ENCODE measurements around the gene FAM204A. TPM values are rescaled to one million over a fixed set of nuclear protein-coding genes. Genes with fewer than 3 reads are reported as not detected.
A peak's percentile ranks its signal among the peaks of the same experiment; 100 is the strongest.

The FAM204A gene
- total and polyA plus RNA-seq, 3 experiments from 2014 or later, result 66.3 to 106 (median 71.6) TPM

DNA sequence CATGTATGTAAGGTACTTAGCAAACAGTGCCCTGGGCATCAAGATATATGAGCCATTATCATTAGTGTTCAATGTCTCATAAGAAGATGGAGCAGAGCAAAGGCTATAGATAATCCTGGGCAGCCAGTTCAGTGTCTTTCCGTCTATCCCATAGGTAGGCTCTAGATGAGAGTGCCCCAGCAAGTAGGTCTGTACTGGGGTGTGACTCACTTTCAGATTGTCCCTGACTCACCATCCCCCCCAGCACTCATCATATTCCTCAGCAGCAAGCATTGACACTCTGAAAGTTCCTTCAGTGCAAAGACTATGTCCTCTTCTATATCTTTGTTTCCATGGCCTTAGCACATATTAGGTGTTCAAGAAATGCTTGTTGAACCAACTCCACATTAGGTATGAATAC, 20.0 kb upstream of the FAM204A start:
- H3K4me1 ChIP-seq (ENCODE audit: insufficient read depth, low read length), result no peaks in the 10 kb centered on the region
- H3K27me3 ChIP-seq (ENCODE audit: insufficient read depth, low read length, poor library complexity, severe bottlenecking), result peaks cover 3% of the 10 kb centered on the region
- H3K9me3 ChIP-seq (ENCODE audit: low read length), result no peaks in the 10 kb centered on the region
- no peaks in the 10 kb centered on the region for H3K4me1 Mint-ChIP-seq
- H3K27me3 Mint-ChIP-seq, result peaks cover 4 to 40% of the 10 kb centered on the region in 2 donors
- H3K27ac Mint-ChIP-seq, result no peak overlapping the region
- no peak overlapping the region for H3K27ac ChIP-seq (ENCODE audit: low read depth, low read length)
- CTCF ChIA-PET, result no interaction called here
- H3K4me3 ChIP-seq (ENCODE audit: low read length), result no peak overlapping the region
- DNase-seq, result no peak
- POLR2A ChIA-PET, result no interaction called here
- no peak overlapping the region for H3K4me3 Mint-ChIP-seq
- peaks cover 0 to 12% (median 6%) of the 10 kb centered on the region in 5 donors for H3K9me3 Mint-ChIP-seq
- H3K36me3 Mint-ChIP-seq, result peaks cover 0 to 4% (median 0%) of the 10 kb centered on the region in 3 donors
- H3K36me3 ChIP-seq (ENCODE audit: insufficient read depth, low read length), result no peaks in the 10 kb centered on the region

DNA sequence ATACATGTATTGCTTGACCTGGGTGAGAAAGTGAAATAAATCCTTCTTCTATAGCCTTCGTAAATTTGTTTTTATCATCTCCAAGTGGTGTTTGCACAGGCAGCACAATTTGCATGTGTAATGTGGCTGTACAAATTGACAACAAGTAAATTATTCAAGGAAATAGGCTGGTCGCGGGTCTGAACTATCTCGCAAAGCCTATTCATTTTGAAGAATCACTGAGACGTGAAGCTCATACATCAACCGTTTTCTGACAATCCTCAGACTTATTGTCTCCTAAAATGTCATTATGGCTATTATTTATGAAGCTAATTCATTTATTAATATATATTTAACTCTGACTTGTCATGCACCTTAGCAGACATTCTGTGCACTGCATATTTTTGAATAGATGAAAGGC, 16.2 kb upstream of the FAM204A start:
- H3K27me3 ChIP-seq (ENCODE audit: insufficient read depth, low read length, poor library complexity, severe bottlenecking), result peaks cover 3% of the 10 kb centered on the region
- no peak overlapping the region for H3K4me3 ChIP-seq (ENCODE audit: low read length)
- no peaks in the 10 kb centered on the region for H3K4me1 ChIP-seq (ENCODE audit: insufficient read depth, low read length)
- no peaks in the 10 kb centered on the region for H3K36me3 ChIP-seq (ENCODE audit: insufficient read depth, low read length)
- no peaks in the 10 kb centered on the region for H3K9me3 ChIP-seq (ENCODE audit: low read length)
- Mint-ChIP-seq H3K9me3 (no peaks in the 10 kb centered on the region), H3K27me3 (peaks cover 2 to 44% of the 10 kb centered on the region in 2 donors), H3K36me3 (no peaks in the 10 kb centered on the region), H3K4me1 (no peaks in the 10 kb centered on the region), H3K4me3 (no peak overlapping the region), H3K27ac (no peak overlapping the region)
- ChIA-PET CTCF (no interaction called here), POLR2A (no interaction called here)
- no peak overlapping the region for H3K27ac ChIP-seq (ENCODE audit: low read depth, low read length)
- DNase-seq, result no peak

DNA sequence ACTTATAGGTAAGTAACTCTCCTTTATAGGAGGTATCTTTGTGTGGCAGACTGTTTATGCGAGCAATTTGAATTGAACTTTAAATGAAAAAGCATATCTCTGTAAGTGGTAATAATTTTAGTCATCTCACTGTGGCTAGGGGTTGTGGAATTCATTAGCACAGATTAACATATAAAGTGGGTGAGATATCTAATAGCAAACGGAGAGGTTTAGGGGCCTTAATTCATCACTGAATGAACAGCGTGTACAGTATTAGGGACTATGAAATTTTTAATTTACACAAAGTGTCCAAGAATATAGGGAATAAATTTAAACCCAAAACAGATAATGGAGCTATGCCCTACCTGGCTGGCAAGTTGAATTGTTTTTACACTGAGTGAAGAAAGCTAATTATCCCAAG, 15.7 kb upstream of the FAM204A start:
- Mint-ChIP-seq H3K9me3 (no peaks in the 10 kb centered on the region), H3K36me3 (no peaks in the 10 kb centered on the region), H3K27ac (no peak overlapping the region), H3K4me3 (no peak overlapping the region), H3K4me1 (no peaks in the 10 kb centered on the region), H3K27me3 (peaks cover 2 to 44% of the 10 kb centered on the region in 2 donors)
- ChIA-PET POLR2A (no interaction called here), CTCF (no interaction called here)
- no peaks in the 10 kb centered on the region for H3K9me3 ChIP-seq (ENCODE audit: low read length)
- H3K4me1 ChIP-seq (ENCODE audit: insufficient read depth, low read length), result no peaks in the 10 kb centered on the region
- H3K36me3 ChIP-seq (ENCODE audit: insufficient read depth, low read length), result no peaks in the 10 kb centered on the region
- peaks cover 3% of the 10 kb centered on the region for H3K27me3 ChIP-seq (ENCODE audit: insufficient read depth, low read length, poor library complexity, severe bottlenecking)
- H3K27ac ChIP-seq (ENCODE audit: low read depth, low read length), result no peak overlapping the region
- DNase-seq, result no peak
- no peak overlapping the region for H3K4me3 ChIP-seq (ENCODE audit: low read length)

DNA sequence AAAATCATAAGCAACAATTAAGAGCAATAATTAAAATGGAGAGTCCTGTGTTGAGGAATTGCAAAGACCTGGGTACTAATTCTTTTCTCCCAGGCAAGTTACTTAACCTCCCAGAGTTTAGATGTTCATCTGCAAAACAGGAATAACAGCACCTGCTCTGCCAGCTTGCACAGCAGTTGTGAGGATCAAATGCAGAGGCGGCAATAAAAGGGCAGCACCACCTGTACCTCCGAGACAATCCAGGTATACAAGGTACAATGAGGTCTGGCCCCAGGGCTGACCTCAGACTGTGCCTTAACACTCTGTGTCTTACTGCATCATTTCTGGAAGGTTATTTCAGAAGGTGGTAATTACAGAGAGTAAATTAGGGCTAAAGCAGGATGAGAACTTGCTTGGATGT, 14.5 kb upstream of the FAM204A start:
- Mint-ChIP-seq H3K4me3 (no peak overlapping the region), H3K4me1 (no peaks in the 10 kb centered on the region), H3K27me3 (peaks cover 4 to 50% of the 10 kb centered on the region in 2 donors), H3K9me3 (no peaks in the 10 kb centered on the region), H3K27ac (no peak overlapping the region), H3K36me3 (no peaks in the 10 kb centered on the region)
- Histone ChIP-seq H3K27me3 (ENCODE audit: insufficient read depth, low read length, poor library complexity, severe bottlenecking) (peaks cover 3% of the 10 kb centered on the region), H3K4me3 (ENCODE audit: low read length) (no peak overlapping the region), H3K9me3 (ENCODE audit: low read length) (no peaks in the 10 kb centered on the region), H3K27ac (ENCODE audit: low read depth, low read length) (no peak overlapping the region), H3K36me3 (ENCODE audit: insufficient read depth, low read length) (no peaks in the 10 kb centered on the region), H3K4me1 (ENCODE audit: insufficient read depth, low read length) (no peaks in the 10 kb centered on the region)
- DNase-seq, result no peak
- CTCF ChIA-PET, result no interaction called here
- POLR2A ChIA-PET, result no interaction called here

DNA sequence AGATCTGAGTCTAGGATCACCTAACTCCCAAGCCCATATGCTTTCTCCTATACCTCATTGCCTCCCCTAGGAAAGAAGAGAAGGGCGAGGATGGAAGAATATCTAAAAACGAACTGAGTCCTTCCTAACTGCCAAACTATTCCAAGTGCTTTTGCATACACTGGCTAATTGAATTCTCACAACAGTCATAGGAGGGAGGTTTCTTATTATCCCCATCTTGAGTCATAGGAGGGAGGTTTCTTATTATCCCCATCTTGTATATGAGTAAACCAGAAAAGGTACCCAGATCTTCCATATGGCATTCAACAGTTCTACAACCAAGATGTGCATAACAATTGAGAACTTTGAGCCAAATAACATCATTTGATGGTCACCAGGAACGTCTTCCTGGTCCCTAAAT, 13.1 kb upstream of the FAM204A start:
- Mint-ChIP-seq H3K4me1 (no peaks in the 10 kb centered on the region), H3K4me3 (no peak overlapping the region), H3K27me3 (peaks cover 4 to 54% of the 10 kb centered on the region in 2 donors), H3K36me3 (no peaks in the 10 kb centered on the region), H3K27ac (no peak overlapping the region), H3K9me3 (peaks cover 0 to 4% (median 0%) of the 10 kb centered on the region in 5 donors)
- no peaks in the 10 kb centered on the region for H3K36me3 ChIP-seq (ENCODE audit: insufficient read depth, low read length)
- H3K27me3 ChIP-seq (ENCODE audit: insufficient read depth, low read length, poor library complexity, severe bottlenecking), result peaks cover 8% of the 10 kb centered on the region
- no peak for DNase-seq
- no peak overlapping the region for H3K4me3 ChIP-seq (ENCODE audit: low read length)
- no peak overlapping the region for H3K27ac ChIP-seq (ENCODE audit: low read depth, low read length)
- CTCF ChIA-PET, result no interaction called here
- no peaks in the 10 kb centered on the region for H3K4me1 ChIP-seq (ENCODE audit: insufficient read depth, low read length)
- POLR2A ChIA-PET, result no interaction called here
- no peaks in the 10 kb centered on the region for H3K9me3 ChIP-seq (ENCODE audit: low read length)

DNA sequence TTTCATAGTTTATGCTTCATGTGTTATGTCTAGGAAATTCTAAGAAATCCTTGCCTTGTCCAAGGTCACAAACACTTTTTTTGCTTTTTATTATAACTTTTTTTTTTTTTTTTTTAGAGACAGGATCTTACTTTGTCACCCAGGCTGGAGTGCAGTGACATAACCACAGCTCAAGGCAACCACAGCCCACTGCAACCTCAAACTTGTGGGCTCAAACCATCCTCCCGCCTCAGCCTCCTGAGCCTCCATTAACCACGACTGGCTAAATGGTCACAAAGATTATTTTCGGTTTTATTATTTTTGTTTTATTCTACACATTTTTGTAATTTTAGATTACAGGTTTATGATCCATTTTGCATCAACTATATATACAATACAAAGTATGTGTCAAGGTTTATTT, 7.1 kb upstream of the FAM204A start:
- peaks cover 4 to 24% of the 10 kb centered on the region in 2 donors for H3K27me3 Mint-ChIP-seq
- no peak for DNase-seq
- H3K9me3 ChIP-seq (ENCODE audit: low read length), result no peaks in the 10 kb centered on the region
- H3K36me3 Mint-ChIP-seq, result no peaks in the 10 kb centered on the region
- H3K4me1 ChIP-seq (ENCODE audit: insufficient read depth, low read length), result no peaks in the 10 kb centered on the region
- peaks cover 5% of the 10 kb centered on the region for H3K27me3 ChIP-seq (ENCODE audit: insufficient read depth, low read length, poor library complexity, severe bottlenecking)
- ChIA-PET POLR2A (interaction anchor here (0.7 kb wide), 1 partner anchor 354 kb away, joined by 6 read pairs; no protein-coding TSS in a partner anchor), CTCF (no interaction called here)
- no peaks in the 10 kb centered on the region for H3K4me1 Mint-ChIP-seq
- H3K27ac Mint-ChIP-seq, result no peak overlapping the region
- no peak overlapping the region for H3K4me3 Mint-ChIP-seq
- H3K36me3 ChIP-seq (ENCODE audit: insufficient read depth, low read length), result no peaks in the 10 kb centered on the region
- no peak overlapping the region for H3K4me3 ChIP-seq (ENCODE audit: low read length)
- no peak overlapping the region for H3K27ac ChIP-seq (ENCODE audit: low read depth, low read length)
- H3K9me3 Mint-ChIP-seq, result peaks cover 0 to 4% (median 0%) of the 10 kb centered on the region in 5 donors

DNA sequence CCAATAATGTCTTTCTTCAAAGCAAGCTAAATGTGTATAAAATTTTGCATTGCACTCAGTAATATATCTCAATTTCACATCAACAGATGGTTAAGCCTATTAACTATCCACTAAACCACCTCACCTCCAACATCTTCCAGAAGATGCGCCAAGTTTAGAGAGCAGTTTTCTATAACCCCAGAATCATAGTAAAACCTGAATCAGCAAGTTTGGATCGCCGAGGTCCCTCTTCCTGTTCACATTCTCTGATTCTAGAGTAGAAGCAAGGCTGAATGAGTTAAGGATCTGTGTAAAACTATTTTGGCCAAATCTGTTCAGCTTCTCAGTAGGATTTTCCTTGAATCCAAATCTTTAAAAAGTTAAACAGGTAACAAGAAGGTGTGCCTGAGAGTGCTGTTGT, 1.4 kb upstream of the FAM204A start:
- no peak for DNase-seq
- H3K9me3 ChIP-seq (ENCODE audit: low read length), result no peaks in the 10 kb centered on the region
- peaks cover 0 to 4% of the 10 kb centered on the region in 2 donors for H3K27me3 Mint-ChIP-seq
- no peak overlapping the region for H3K4me3 ChIP-seq (ENCODE audit: low read length)
- H3K4me3 Mint-ChIP-seq, result peak overlapping the region in 4 of 7 donors; percentile 58 to 91 (median 89)
- peaks cover 0 to 19% (median 0%) of the 10 kb centered on the region in 3 donors for H3K36me3 Mint-ChIP-seq
- H3K4me1 Mint-ChIP-seq, result peaks cover 34 to 53% (median 52%) of the 10 kb centered on the region in 3 donors
- POLR2A ChIA-PET, result no interaction called here
- H3K4me1 ChIP-seq (ENCODE audit: insufficient read depth, low read length), result peaks cover 35% of the 10 kb centered on the region
- CTCF ChIA-PET, result no interaction called here
- H3K27ac Mint-ChIP-seq, result peak overlapping the region in 5 of 8 donors; percentile 65 to 97 (median 90)
- no peaks in the 10 kb centered on the region for H3K36me3 ChIP-seq (ENCODE audit: insufficient read depth, low read length)
- no peak overlapping the region for H3K27ac ChIP-seq (ENCODE audit: low read depth, low read length)
- H3K27me3 ChIP-seq (ENCODE audit: insufficient read depth, low read length, poor library complexity, severe bottlenecking), result no peaks in the 10 kb centered on the region
- peaks cover 0 to 3% (median 0%) of the 10 kb centered on the region in 5 donors for H3K9me3 Mint-ChIP-seq

DNA sequence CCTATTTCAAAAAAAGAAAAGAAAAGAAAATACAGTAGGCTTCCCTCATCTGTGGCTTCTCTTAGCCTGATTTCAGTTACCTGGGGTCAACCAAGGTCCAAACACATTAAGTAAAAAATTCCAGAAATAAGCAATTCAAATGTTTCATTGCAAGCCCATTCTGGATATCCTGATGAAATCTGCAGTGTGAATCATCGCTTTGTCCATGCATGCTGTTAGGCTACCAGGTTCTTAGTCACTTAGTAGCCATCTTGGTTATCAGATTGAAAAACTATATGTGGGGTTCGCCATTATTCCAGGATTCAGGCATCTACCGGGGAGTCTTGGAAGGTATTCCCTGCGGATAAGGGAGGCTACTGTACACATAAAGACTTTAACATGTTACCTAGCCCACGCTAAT, 991 bp upstream of the FAM204A start:
- H3K27ac ChIP-seq (ENCODE audit: low read depth, low read length), result no peak overlapping the region
- Mint-ChIP-seq H3K27me3 (peaks cover 0 to 2% of the 10 kb centered on the region in 2 donors), H3K27ac (peak overlapping the region in 7 of 8 donors; percentile 65 to 98 (median 94)), H3K4me1 (peaks cover 39 to 57% (median 57%) of the 10 kb centered on the region in 3 donors), H3K4me3 (peak overlapping the region in 6 of 7 donors; percentile 58 to 99 (median 90)), H3K36me3 (peaks cover 0 to 22% (median 0%) of the 10 kb centered on the region in 3 donors), H3K9me3 (peaks cover 0 to 3% (median 0%) of the 10 kb centered on the region in 5 donors)
- H3K27me3 ChIP-seq (ENCODE audit: insufficient read depth, low read length, poor library complexity, severe bottlenecking), result no peaks in the 10 kb centered on the region
- peaks cover 35% of the 10 kb centered on the region for H3K4me1 ChIP-seq (ENCODE audit: insufficient read depth, low read length)
- POLR2A ChIA-PET, result no interaction called here
- H3K4me3 ChIP-seq (ENCODE audit: low read length), result peak overlapping the region; percentile 85
- CTCF ChIA-PET, result no interaction called here
- no peak for DNase-seq
- no peaks in the 10 kb centered on the region for H3K36me3 ChIP-seq (ENCODE audit: insufficient read depth, low read length)
- H3K9me3 ChIP-seq (ENCODE audit: low read length), result no peaks in the 10 kb centered on the region
